Germinal center (tissue), 1 donor: Measurements from ENCODE around the gene KCNJ18.
"Not testable (repeated sequence)": the region's sequence is repeated elsewhere in the genome, so short reads cannot be mapped to it uniquely, and the experiment has no call there.

Experiments used
- DNase-seq: peaks from one replicate; pipeline ENCODE4 v3.0.0; 2012; ENCODE audit warnings: mixed read lengths, low spot score

Gene KCNJ18

DNA sequence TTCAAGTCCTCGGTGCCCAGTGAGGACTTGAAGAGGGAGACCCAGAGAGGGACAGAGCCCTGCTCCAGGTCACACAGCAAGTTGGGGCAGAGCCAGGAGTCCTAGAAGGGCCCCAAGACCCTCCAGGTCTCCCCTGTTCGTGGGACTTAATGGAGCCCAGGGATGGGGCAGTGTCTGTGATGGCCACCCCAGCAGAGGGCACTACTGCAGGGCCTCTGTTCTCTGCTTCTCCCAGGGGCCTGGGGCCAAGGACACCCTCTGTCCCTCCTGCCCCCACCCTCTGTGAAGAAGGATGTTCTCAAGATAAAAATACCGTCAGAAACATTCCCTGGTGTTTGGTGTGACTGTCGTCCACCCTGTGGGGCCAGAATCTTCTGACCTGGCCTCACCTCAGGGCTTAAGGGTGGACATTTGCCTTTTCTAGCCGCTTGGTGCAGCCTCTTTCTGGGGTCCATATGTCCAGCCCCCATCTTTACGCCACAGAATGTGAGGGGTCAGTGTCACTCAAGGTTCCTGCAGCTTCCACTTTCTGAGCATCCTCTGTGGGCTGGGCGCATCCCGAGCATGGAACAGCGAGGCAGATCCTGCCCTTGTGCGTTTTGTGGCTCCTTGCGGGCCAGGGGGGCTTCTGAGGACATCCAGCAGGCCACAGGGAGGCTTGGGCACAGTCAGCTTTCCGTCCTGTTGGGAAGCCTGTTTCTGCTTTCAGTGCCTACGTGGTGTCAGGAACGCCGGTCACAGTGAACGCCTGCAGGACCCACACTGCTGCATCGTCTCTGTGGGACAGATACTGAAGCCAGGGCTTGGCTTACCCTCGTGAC lies at the start of gene KCNJ18:
KCNJ18 (plus strand) TSS at position 641 of the 821 bp plus-strand sequence. CDS start 10,264 bp downstream, outside the sequence.
- not testable (repeated sequence) for DNase-seq

- not testable (repeated sequence) for DNase-seq
Observed at GRCh38 chr17:21648125-21648524, 44.2 kb upstream of the KCNJ18 start.

DNA sequence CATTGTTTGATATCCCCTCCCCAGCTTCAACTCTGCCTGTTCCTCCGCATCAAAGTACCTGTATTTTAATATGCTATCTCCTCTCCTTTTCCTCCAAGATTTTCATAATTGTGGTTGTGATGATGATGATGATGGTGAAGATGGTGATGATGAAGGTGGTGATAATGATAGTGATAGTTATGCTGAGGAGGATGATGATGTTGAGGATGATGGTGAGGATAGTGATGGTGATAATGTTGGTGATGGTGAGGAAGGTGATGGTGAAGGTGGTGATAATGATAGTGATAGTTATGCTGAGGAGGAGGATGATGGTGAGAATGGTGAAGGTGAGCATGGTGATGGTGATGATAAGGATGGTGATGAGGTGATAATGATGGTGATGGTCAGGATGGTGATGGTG lies 42.3 kb upstream of the KCNJ18 start:
- not testable (repeated sequence) for DNase-seq

- DNase-seq = not testable (repeated sequence)
Observed at GRCh38 chr17:21652049-21652448, 40.3 kb upstream of the KCNJ18 start.

- DNase-seq = not testable (repeated sequence)
Observed at GRCh38 chr17:21653211-21653610, 39.1 kb upstream of the KCNJ18 start.

DNA sequence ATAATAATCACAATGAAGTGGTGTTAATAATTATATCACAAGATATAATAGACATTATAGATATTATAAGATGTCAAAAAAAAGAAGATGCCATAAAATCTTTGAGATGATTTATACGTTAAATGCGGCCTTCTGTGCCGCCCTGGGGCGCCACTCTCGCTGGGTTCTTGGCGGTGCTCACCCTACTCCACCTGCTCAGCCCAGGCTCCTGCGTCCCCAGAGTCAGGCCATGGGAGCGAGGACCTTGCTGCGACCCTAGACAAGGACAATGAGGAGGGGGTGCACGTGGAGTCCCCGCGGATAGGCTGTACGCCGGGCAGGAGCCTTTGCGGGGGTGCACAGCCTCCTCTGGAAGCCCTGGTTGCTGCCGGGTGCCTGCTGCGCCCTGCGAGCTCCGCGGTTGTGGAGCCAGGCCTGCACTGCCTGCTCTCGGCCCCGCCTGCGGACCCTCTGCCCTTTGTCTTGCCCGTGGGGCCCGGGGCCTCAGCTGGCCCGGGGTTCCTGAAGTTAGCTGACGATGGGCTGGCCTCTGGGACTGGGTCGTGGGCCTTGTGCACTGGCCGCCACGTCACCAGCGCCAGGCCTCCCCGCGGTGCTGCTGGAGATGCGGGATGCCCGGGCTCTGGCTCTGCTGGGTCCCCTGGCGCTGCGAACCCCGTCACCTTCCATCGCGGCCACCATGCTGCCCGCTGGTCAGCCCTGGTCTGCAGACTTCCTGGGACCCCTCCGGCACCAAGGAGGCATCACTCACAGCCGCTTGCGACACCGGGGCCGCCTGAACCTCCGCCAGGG lies 35.6 kb upstream of the KCNJ18 start:
- not testable (repeated sequence) for DNase-seq

DNA sequence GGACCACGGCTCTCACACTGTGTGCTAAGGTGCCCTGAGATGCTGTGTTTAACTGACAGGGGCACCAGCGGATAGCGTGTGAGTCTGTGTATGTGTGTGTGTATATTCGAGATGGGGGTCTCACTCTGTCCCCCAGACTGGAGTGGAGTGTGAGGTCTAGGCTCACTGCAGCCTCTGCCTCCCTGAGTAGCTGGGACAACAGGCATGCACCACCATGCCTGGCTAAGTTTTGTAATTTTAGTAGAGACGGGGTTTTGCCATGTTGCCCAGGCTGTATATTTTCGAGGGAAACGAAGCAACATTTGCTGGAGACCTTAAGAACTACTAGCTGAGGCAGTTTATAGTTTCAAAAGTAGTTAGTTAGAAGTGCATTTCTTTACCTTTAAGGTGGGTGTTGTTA lies 32.7 kb upstream of the KCNJ18 start:
- not testable (repeated sequence) for DNase-seq

DNA sequence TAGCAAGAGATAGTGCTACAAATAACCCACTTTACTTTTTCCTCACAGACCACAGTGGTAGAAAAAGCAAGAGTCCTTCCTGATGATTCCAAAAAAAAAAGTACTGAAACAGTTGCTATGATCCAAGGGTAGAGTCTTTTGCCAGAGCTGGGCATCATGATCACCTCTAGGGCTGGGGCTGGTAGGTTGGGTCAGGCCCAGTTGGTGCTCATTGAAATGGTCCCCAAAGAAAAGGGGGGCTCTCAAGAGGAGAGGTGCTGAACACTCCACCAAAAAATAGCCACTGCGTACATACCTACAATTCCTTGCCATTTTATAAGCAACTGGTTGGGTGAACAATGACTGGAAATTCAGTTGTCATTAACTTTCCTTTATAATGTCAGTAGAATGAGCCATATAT lies 30.9 kb upstream of the KCNJ18 start:
- DNase-seq = not testable (repeated sequence)

- DNase-seq = not testable (repeated sequence)
Observed at GRCh38 chr17:21663166-21663565, 29.2 kb upstream of the KCNJ18 start.

DNA sequence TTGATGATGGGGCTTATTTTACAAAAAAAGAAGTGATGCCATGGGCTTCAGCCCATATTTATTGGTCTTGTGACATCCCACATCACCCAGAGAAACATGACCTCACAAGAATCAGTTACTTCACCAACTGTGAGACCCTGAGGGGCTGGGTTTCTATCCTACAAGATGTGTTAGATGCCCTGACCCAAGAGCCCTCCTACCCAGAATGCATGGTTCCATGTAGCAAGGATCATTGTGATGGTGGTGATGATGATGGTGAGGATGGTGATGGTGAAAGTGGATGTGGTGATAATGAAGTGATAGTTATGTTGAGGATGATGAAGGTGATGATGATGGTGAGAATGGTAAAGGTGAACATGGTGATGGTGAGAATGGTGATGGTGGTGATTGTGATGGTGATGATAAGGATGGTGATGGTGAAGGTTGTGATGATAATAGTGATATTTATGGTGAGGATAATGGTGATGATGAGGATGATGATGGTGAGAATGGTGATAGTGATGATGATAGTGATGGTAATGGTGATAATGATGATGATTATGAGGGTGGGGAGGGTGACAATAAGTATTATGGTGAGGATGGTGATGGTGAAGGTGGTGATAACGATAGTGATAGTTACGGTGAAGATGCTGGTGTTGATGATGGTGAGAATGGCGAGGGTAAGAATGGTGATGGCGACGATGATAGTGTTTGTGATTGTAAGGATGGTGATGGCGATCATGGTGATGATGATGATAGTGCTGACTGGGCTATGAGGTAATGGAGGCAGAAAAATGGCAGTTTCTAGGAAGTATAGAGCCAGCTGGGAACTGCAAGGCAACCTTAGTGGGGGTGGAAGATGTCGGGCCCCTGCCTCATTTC lies 28.5 kb upstream of the KCNJ18 start:
- DNase-seq = not testable (repeated sequence)

- DNase-seq = not testable (repeated sequence)
Observed at GRCh38 chr17:21665171-21665570, 27.2 kb upstream of the KCNJ18 start.

DNA sequence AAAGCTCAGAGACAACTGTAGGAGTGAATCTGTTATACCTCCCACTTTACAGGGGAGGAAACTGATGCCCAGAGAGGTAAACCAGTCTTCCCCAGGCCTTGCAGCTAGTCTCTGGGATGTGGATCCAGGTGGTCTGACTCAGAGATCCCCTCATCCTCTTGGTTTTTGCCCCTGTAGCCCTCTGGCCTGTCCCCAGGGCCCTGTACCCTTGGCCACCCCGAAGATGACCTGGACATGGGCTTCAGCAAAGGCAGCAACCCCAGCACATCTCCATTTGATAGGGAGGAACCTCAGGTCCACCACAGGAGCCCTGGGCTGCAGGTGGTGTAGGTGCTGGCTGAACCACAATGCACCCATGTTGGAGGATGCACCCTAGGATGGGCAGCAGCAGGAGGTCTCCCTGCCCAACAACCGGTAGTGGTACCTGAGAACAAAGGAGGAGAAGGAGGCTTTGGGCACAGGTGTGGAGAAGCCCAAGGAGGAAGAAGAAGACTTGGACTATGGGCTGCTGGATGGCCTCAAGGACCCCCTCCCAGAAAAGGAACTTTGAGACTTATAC lies 26.3 kb upstream of the KCNJ18 start:
- not testable (repeated sequence) for DNase-seq

DNA sequence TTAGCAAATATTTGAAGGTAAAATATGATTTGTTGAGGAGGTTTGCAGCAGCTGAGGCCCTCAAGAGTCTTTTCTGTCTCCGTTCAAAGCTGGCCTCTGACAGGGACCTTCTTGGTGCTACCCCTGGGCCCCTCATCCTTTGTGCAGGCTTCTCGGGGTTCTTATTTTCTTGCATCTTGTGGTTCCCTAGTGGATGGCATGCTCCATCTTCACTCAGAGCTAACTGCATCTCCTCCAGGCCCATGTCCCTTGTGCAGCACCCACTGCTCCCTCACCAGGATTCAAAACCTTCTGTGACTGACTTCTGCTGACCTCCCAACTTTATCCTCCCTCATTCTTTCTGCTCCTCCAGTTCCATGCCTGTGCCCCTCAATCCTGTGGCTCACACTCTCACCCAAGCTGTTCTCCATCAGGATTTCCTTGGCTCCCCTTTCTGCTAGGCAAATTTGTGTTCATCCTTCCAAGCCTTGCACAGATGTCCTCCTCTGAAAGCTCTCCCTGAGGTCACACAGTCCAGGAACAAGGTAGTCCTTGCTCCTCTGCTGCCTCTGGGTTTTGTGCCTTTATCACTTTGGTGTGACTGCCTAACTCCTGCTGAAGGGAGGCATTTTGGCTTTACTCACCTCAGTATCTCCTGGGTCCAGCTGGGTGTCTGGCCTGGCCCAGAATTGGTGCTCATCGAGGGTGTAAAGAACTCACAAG lies 25.5 kb upstream of the KCNJ18 start:
- DNase-seq = not testable (repeated sequence)

GRCh38 chr17:21667413-21668117 lies 24.8 kb upstream of the KCNJ18 start:
- not testable (repeated sequence) for DNase-seq

GRCh38 chr17:21668118-21668488 lies 24.2 kb upstream of the KCNJ18 start:
- not testable (repeated sequence) for DNase-seq

- DNase-seq = not testable (repeated sequence)
Observed at GRCh38 chr17:21668746-21669508, 23.4 kb upstream of the KCNJ18 start.

GRCh38 chr17:21669616-21670360 lies 22.5 kb upstream of the KCNJ18 start:
- not testable (repeated sequence) for DNase-seq

DNA sequence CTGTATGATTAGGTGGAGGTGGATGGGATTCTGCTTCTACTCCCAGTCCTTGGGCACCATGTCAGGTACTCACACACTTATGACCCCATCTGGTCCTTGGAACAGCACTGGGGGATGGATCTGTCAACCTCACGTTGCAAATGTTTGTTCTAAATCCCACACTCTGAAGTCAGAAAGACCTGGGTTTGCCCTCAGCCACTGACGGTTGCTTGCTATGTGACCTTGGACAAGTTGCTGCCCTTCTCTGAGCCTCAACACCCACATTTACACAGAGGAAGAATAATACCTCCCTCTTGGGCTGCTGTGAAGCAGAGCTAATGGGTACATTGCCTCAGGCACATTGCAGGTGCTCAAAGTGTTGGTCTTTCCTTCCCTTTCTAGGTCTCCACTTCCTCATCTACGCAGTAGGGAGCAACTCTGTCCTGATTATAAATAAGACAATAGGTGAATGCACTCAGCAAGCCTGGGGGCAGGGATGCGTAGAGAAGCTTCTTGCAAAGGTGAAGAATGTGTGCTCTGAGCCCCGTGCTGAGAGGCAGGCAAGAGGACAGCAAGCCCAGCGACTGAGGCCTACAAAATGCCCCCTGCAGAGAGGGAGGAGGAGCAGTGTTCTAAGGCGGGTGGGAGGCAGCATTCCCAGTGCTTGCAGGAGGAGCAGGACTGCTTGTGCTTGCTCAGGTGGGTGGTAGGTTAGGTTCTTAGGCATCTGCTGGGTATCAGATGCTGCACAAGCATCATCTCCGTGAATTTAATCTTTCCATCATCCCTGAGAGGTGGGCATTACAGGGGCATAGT lies 21.8 kb upstream of the KCNJ18 start:
- not testable (repeated sequence) for DNase-seq
